HG03066 (cell line): ENCODE results near the gene SIGLEC14.
"Not testable (repeated sequence)": the region's sequence is repeated elsewhere in the genome, so short reads cannot be mapped to it uniquely, and the experiment has no call there.

Experiments
- ATAC-seq: cut with Tn5 transposase; IDR thresholded peaks from one replicate; pipeline ENCODE4 v1.9.1; 2021; ENCODE audit warnings: low read depth; ENCODE audit not compliant: unreplicated experiment

The SIGLEC14 gene

GRCh38 chr19:51646730-51647129 is at the start of gene SIGLEC14:
Gene SIGLEC14, minus strand, starts transcription at chr19:51646825. Its CDS starts 66 bp downstream, at chr19:51646759.
- not testable (repeated sequence) for ATAC-seq

GRCh38 chr19:51695702-51696315 is 49.2 kb upstream of the SIGLEC14 start:
- ATAC-seq: no peak

GRCh38 chr19:51695088-51695487 is 48.5 kb upstream of the SIGLEC14 start:
- no peak for ATAC-seq

- no peak for ATAC-seq
Measured at GRCh38 chr19:51694318-51695085, 47.9 kb upstream of the SIGLEC14 start.

GRCh38 chr19:51693819-51694218 is 47.2 kb upstream of the SIGLEC14 start:
- ATAC-seq: no peak

GRCh38 chr19:51693260-51693659 is 46.6 kb upstream of the SIGLEC14 start, which contains the start of gene SPACA6:
Gene SPACA6, plus strand, starts transcription at chr19:51693330. Its CDS starts 197 bp downstream, at chr19:51693527.
- no peak for ATAC-seq

GRCh38 chr19:51692468-51692867 is 45.8 kb upstream of the SIGLEC14 start:
- no peak for ATAC-seq

GRCh38 chr19:51691584-51692428 is 45.2 kb upstream of the SIGLEC14 start:
- no peak for ATAC-seq

- no peak for ATAC-seq
Measured at GRCh38 chr19:51691074-51691583, 44.5 kb upstream of the SIGLEC14 start.

GRCh38 chr19:51690454-51691073 is 43.9 kb upstream of the SIGLEC14 start:
- no peak for ATAC-seq

GRCh38 chr19:51689751-51690453 is 43.3 kb upstream of the SIGLEC14 start:
- ATAC-seq: no peak

- no peak for ATAC-seq
Measured at GRCh38 chr19:51688671-51689571, 42.3 kb upstream of the SIGLEC14 start.

- no peak for ATAC-seq
Measured at GRCh38 chr19:51687791-51688670, 41.4 kb upstream of the SIGLEC14 start.

GRCh38 chr19:51686171-51686570 is 39.5 kb upstream of the SIGLEC14 start:
- no peak for ATAC-seq

- no peak for ATAC-seq
Measured at GRCh38 chr19:51681286-51681941, 34.8 kb upstream of the SIGLEC14 start.

- ATAC-seq: no peak
Measured at GRCh38 chr19:51680474-51680873, 33.8 kb upstream of the SIGLEC14 start.

- ATAC-seq: no peak
Measured at GRCh38 chr19:51676566-51677083, 30.0 kb upstream of the SIGLEC14 start.
